Endothelial cell of umbilical vein (primary cell): ENCODE measurements around the gene C3orf20. TPM values are rescaled to one million over a fixed set of nuclear protein-coding genes. Genes with fewer than 3 reads are reported as not detected.

Experiments
- BruUV-seq: library from RNA; stranded (reverse); fragments of 400-500 nt; replicated peaks from 2 replicates; lab custom pipeline; 2021; lab: Mats Ljungman, UMichigan
- CTCF ChIA-PET: fragments of 300-600, 350-600 bp; sonication (Branson Sonifier 250); formaldehyde crosslinking; loops from one replicate; lab custom pipeline; 2021; ENCODE audit warnings: antibody characterized with exemption, inconsistent platforms; lab: Charles Lee
- POLR2A ChIA-PET: fragments of 300-600, 350-600 bp; sonication (Branson Sonifier 250); formaldehyde crosslinking; loops from one replicate; lab custom pipeline; 2021; ENCODE audit warnings: antibody characterized with exemption, inconsistent platforms; lab: Charles Lee
- DNase-seq: peaks from one replicate; pipeline ENCODE4 v3.0.0-alpha.2; 2011; ENCODE audit warnings: low read depth, low spot score
- FAIRE-seq: peaks from 2 replicates; lab custom pipeline; 2011; peaks lifted over from hg19 to GRCh38; lab: Jason Lieb, UNC
- H2AFZ ChIP-seq: 2 replicates; pipeline ENCODE4 v1.6.0; 2012; ENCODE audit warnings: low read depth, low read length, control low read depth, inconsistent platforms
- H3K27ac ChIP-seq: 2 replicates; pipeline ENCODE4 v1.5.1; 2011; ENCODE audit warnings: low read depth, mild to moderate bottlenecking, control low read depth, low read length, moderate library complexity; ENCODE audit not compliant: insufficient read depth
- H3K27me3 ChIP-seq, 2 experiments: 2 replicates each; pipeline versions ENCODE4 v1.6.0 to v1.6.1; 2011; ENCODE audit warnings: low read length in 2 of 2, mixed read lengths in 1 of 2; ENCODE audit not compliant: control insufficient read depth in 2 of 2, insufficient read depth in 2 of 2
- H3K36me3 ChIP-seq, 2 experiments: 2 replicates in 1 of 2; 3 replicates in 1 of 2; pipeline ENCODE4 v1.5.1; 2011; ENCODE audit warnings: low read length in 2 of 2, mild to moderate bottlenecking in 1 of 2, moderate library complexity in 1 of 2; ENCODE audit not compliant: control insufficient read depth in 2 of 2, insufficient read depth in 2 of 2; ENCODE audit errors: extremely low read depth in 1 of 2
- H3K4me1 ChIP-seq: 3 replicates; pipeline ENCODE4 v1.5.1; 2011; ENCODE audit warnings: mild to moderate bottlenecking, low read length; ENCODE audit not compliant: control insufficient read depth, insufficient read depth; ENCODE audit errors: extremely low read depth
- H3K4me2 ChIP-seq: 2 replicates; pipeline ENCODE4 v1.6.1; 2011; ENCODE audit warnings: low read length, control low read depth, mixed read lengths; ENCODE audit not compliant: insufficient read depth
- H3K4me3 ChIP-seq, 3 experiments: fragments of 200-600 bp in 1 of 3; sonication (generic), shearing (Covaris generic) in 1 of 3; replicated peaks in 1 of 3; 2 replicates each; pipeline ENCODE4 v1.5.1; 2011 to 2016; ENCODE audit warnings: control low read depth in 3 of 3, low read length in 3 of 3, mild to moderate bottlenecking in 2 of 3, inconsistent platforms in 1 of 3, low read depth in 1 of 3, moderate library complexity in 1 of 3; ENCODE audit not compliant: insufficient read depth in 1 of 3
- H3K79me2 ChIP-seq: 2 replicates; pipeline ENCODE4 v1.6.0; 2012; ENCODE audit warnings: low read length, inconsistent platforms; ENCODE audit not compliant: control insufficient read depth, insufficient read depth
- H3K9ac ChIP-seq: replicated peaks from 2 replicates; pipeline ENCODE3; 2011; ENCODE audit warnings: low read length, control low read depth; ENCODE audit not compliant: insufficient read depth; ENCODE audit errors: extremely low read depth
- H3K9me1 ChIP-seq: replicated peaks from 3 replicates; pipeline ENCODE4 v1.6.0; 2011; ENCODE audit warnings: mild to moderate bottlenecking, low read length; ENCODE audit not compliant: control insufficient read depth, insufficient read depth; ENCODE audit errors: extremely low read depth
- H3K9me3 ChIP-seq: replicated peaks from 2 replicates; pipeline ENCODE4 v1.5.1; 2012; ENCODE audit warnings: low read length, inconsistent platforms; ENCODE audit not compliant: control insufficient read depth, insufficient read depth
- H4K20me1 ChIP-seq: replicated peaks from 2 replicates; pipeline ENCODE3; 2011; ENCODE audit warnings: mild to moderate bottlenecking, low read length; ENCODE audit not compliant: control insufficient read depth, insufficient read depth; ENCODE audit errors: extremely low read depth
- EZH2 ChIP-seq: IDR thresholded peaks from 2 replicates; pipeline ENCODE4 v1.6.1; 2012; ENCODE audit warnings: borderline replicate concordance, low read depth, mild to moderate bottlenecking, moderate library complexity, low read length, inconsistent platforms; ENCODE audit not compliant: severe bottlenecking
- FOS ChIP-seq: IDR thresholded peaks from 2 replicates; pipeline ENCODE4 v1.6.1; 2011; ENCODE audit warnings: mild to moderate bottlenecking, low read length, moderate library complexity, borderline replicate concordance; ENCODE audit not compliant: insufficient read depth
- GATA2 ChIP-seq: IDR thresholded peaks from 2 replicates; pipeline ENCODE4 v1.7.0; 2011; ENCODE audit warnings: low read depth, mild to moderate bottlenecking, moderate library complexity, mixed read lengths, low read length; ENCODE audit not compliant: insufficient read length, insufficient read depth
- JUN ChIP-seq: IDR thresholded peaks from 2 replicates; pipeline ENCODE4 v1.6.1; 2011; ENCODE audit warnings: borderline replicate concordance, low read depth; ENCODE audit not compliant: insufficient read length, insufficient read depth
- MYC ChIP-seq: IDR thresholded peaks from one replicate; pipeline ENCODE4 v1.6.1; 2011; ENCODE audit warnings: mild to moderate bottlenecking, low read depth, low read length
- POLR2A ChIP-seq: IDR thresholded peaks from 2 replicates; pipeline ENCODE4 v1.6.1; 2012; ENCODE audit warnings: low read depth, mild to moderate bottlenecking, control low read depth, low read length
- POLR2AphosphoS5 ChIP-seq: IDR thresholded peaks from 2 replicates; pipeline ENCODE4 v1.6.1; 2012; ENCODE audit warnings: low read depth, mild to moderate bottlenecking, control low read depth, low read length, moderate library complexity; ENCODE audit not compliant: insufficient read depth
- dilution Hi-C: fragments of 300-500 bp; cut with MboI; formaldehyde crosslinking; loops from one replicate; pipeline ENCODE4 v1.15.0; 2019; ENCODE audit warnings: low sequenced_read_pairs; ENCODE audit not compliant: extremely low pct_ligation_motif_present
- intact Hi-C: fragments of 100-400 bp; cut with micrococcal nuclease; formaldehyde crosslinking; loops from one replicate; pipeline ENCODE4 v1.10.0; 2022
- polyA plus RNA-seq, 4 experiments: library from polyadenylated mRNA; depleted of rRNA in 3 of 4; stranded (reverse) in 3 of 4; unstranded in 1 of 4; fragments of >200 nt; gene quantifications; 2 replicates each; pipeline versions ENCODE4 v1.2.1 to v1.2.3, GENCODE V29; 2011 to 2012; ENCODE audit warnings: missing spikeins in 1 of 4
- total RNA-seq: library from RNA; stranded (reverse); gene quantifications from 2 replicates; pipeline ENCODE4 v1.2.3, GENCODE V29; 2021
- TF ChIP-seq, protein P1 (sequence below): IDR thresholded peaks from 2 replicates; pipeline ENCODE4 v1.6.1; 2011; ENCODE audit not compliant: insufficient read depth, insufficient read length
- TF ChIP-seq, protein P2 (sequence below), 2 donors: IDR thresholded peaks; 1 replicate in 1 of 2; 2 replicates in 1 of 2; pipeline ENCODE4 v1.5.1; 2011; ENCODE audit warnings: low read length in 2 of 2, mild to moderate bottlenecking in 2 of 2, moderate library complexity in 2 of 2, control low read depth in 1 of 2, inconsistent platforms in 1 of 2, low read depth in 1 of 2; ENCODE audit not compliant: insufficient read depth in 1 of 2; ENCODE audit errors: extremely low read depth in 1 of 2

C3orf20 gene
- total and polyA plus RNA-seq, 2 donors (not counting 3 experiments of a cell fraction or from before 2014, with no cell fraction given): not detected

DNA sequence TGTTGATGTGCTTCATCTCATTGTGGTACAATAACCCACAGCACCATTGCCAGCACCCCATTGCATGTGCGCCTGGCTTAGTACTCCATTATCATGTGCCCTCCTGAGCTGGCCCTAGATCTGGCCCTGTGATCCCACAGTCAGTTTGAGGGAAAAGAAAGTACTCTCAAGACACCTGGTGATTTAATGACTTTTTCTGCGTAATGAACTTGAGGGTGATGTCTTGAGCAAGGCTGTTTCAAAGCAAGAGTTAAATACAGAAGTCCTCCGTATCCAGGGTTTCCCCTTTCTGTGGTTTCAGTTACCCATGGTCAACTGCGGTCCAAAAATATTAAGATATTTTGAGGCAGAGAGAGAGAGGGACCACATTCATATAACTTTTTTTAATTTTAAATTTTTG, 16.3 kb downstream of the C3orf20 start:
- no TSS peak for BruUV-seq
- H3K27me3 ChIP-seq: peaks cover 4 to 5% of the 10 kb centered on the region in 2 experiments
- dilution Hi-C loops (no loop called here), intact Hi-C loops (no loop called here)
- H3K4me3 ChIP-seq: no peak overlapping the region
- FAIRE-seq: no peak
- H3K9me1 ChIP-seq: no peaks in the 10 kb centered on the region
- no peaks in the 10 kb centered on the region for H3K4me1 ChIP-seq
- TF ChIP-seq POLR2AphosphoS5: no peak
- no peak for TF ChIP-seq MYC
- no peak for TF ChIP-seq FOS
- TF ChIP-seq, protein P1, sequence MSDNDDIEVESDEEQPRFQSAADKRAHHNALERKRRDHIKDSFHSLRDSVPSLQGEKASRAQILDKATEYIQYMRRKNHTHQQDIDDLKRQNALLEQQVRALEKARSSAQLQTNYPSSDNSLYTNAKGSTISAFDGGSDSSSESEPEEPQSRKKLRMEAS: no peak
- TF ChIP-seq, protein P2, sequence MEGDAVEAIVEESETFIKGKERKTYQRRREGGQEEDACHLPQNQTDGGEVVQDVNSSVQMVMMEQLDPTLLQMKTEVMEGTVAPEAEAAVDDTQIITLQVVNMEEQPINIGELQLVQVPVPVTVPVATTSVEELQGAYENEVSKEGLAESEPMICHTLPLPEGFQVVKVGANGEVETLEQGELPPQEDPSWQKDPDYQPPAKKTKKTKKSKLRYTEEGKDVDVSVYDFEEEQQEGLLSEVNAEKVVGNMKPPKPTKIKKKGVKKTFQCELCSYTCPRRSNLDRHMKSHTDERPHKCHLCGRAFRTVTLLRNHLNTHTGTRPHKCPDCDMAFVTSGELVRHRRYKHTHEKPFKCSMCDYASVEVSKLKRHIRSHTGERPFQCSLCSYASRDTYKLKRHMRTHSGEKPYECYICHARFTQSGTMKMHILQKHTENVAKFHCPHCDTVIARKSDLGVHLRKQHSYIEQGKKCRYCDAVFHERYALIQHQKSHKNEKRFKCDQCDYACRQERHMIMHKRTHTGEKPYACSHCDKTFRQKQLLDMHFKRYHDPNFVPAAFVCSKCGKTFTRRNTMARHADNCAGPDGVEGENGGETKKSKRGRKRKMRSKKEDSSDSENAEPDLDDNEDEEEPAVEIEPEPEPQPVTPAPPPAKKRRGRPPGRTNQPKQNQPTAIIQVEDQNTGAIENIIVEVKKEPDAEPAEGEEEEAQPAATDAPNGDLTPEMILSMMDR (IDR thresholded peaks at IDR 0.05; ENCODE audit: extremely low read depth in 1 of 2, insufficient read depth in 1 of 2, low read depth in 1 of 2, low read length in 2 of 2): no peak
- no peak for TF ChIP-seq POLR2A
- no peak for TF ChIP-seq GATA2
- TF ChIP-seq JUN: no peak
- no peak for TF ChIP-seq EZH2
- no peaks in the 10 kb centered on the region for H3K36me3 ChIP-seq
- ChIA-PET POLR2A (no interaction called here), CTCF (interaction anchor here (0.6 kb wide), 1 partner anchor 1117 kb away, joined by 3 read pairs; no protein-coding TSS in a partner anchor)
- no peak overlapping the region for H3K9ac ChIP-seq
- no peak overlapping the region for H3K27ac ChIP-seq
- H3K4me2 ChIP-seq: no peak overlapping the region
- no peaks in the 10 kb centered on the region for H4K20me1 ChIP-seq
- H2AFZ ChIP-seq: no peak overlapping the region
- H3K9me3 ChIP-seq: no peaks in the 10 kb centered on the region
- H3K79me2 ChIP-seq: no peaks in the 10 kb centered on the region
- DNase-seq: no peak
